Panc1 (cell line): ENCODE measurements around the gene GALNTL6. TPM values are rescaled to one million over a fixed set of nuclear protein-coding genes. Genes with fewer than 3 reads are reported as not detected.

ENCODE experiments used
- ATAC-seq: fragments of 200-7000 bp; cut with Tn5 transposase; 2 replicates; pipeline ENCODE4 v1.9.1; 2020; ENCODE audit warnings: mild to moderate bottlenecking, moderate library complexity
- BruUV-seq: library from RNA; stranded (reverse); fragments of 400-500 nt; replicated peaks from 2 replicates; lab custom pipeline; 2021; lab: Mats Ljungman, UMichigan
- CTCF ChIA-PET: fragments of 300-600 bp; sonication (Branson Sonifier 250); formaldehyde crosslinking; loops from one replicate; lab custom pipeline; 2022; ENCODE audit warnings: antibody characterized with exemption; lab: Charles Lee
- POLR2A ChIA-PET: fragments of 300-600 bp; sonication (Branson Sonifier 250); formaldehyde crosslinking; loops from one replicate; lab custom pipeline; 2022; ENCODE audit warnings: antibody characterized with exemption; lab: Charles Lee
- DNase-seq: peaks from one replicate; pipeline ENCODE4 v3.0.0-alpha.2; 2010; ENCODE audit warnings: low read depth, low spot score
- H3K27ac ChIP-seq: 2 replicates; pipeline ENCODE4 v1.5.1; 2011; ENCODE audit warnings: mild to moderate bottlenecking, low read length, inconsistent platforms
- H3K27me3 ChIP-seq: fragments of 200-500 bp; sonication (Bioruptor generic); 2 replicates; pipeline ENCODE4 v1.6.0; 2014; ENCODE audit warnings: low read length, inconsistent platforms; ENCODE audit not compliant: control insufficient read depth, insufficient read depth
- H3K36me3 ChIP-seq: fragments of 200-500 bp; sonication (Bioruptor generic); 2 replicates; pipeline ENCODE4 v1.5.1; 2014; ENCODE audit warnings: inconsistent platforms, mild to moderate bottlenecking, low read length, moderate library complexity; ENCODE audit not compliant: control insufficient read depth, insufficient read depth
- H3K4me1 ChIP-seq: 2 replicates; pipeline ENCODE4 v1.5.1; 2011; ENCODE audit warnings: inconsistent platforms, mild to moderate bottlenecking, low read length, moderate library complexity; ENCODE audit not compliant: control insufficient read depth, insufficient read depth
- H3K4me3 ChIP-seq, 2 experiments: 2 replicates each; pipeline ENCODE4 v1.5.1; 2011 to 2012; ENCODE audit warnings: low read depth in 2 of 2, low read length in 2 of 2, mild to moderate bottlenecking in 2 of 2, inconsistent platforms in 1 of 2, moderate library complexity in 1 of 2
- H3K9me3 ChIP-seq: fragments of 200-500 bp; sonication (Bioruptor generic); 2 replicates; pipeline ENCODE4 v1.5.1; 2014; ENCODE audit warnings: low read depth, mild to moderate bottlenecking, inconsistent platforms, low read length, moderate library complexity; ENCODE audit not compliant: control insufficient read depth, insufficient read depth
- POLR2AphosphoS5 ChIP-seq: IDR thresholded peaks from 2 replicates; pipeline ENCODE4 v1.6.1; 2012; ENCODE audit warnings: mild to moderate bottlenecking, low read depth, low read length, moderate library complexity
- REST ChIP-seq, 2 experiments: IDR thresholded peaks; 2 replicates each; pipeline ENCODE4 v1.6.1; 2011 to 2012; ENCODE audit warnings: low read depth in 2 of 2, control low read depth in 1 of 2, low read length in 1 of 2, mild to moderate bottlenecking in 1 of 2, moderate library complexity in 1 of 2; ENCODE audit not compliant: insufficient read depth in 1 of 2
- SIN3A ChIP-seq: IDR thresholded peaks from 2 replicates; pipeline ENCODE4 v1.6.1; 2012; ENCODE audit warnings: low read depth, mild to moderate bottlenecking, low read length, moderate library complexity, borderline replicate concordance; ENCODE audit not compliant: insufficient read depth
- TCF7L2 ChIP-seq: IDR thresholded peaks from 2 replicates; pipeline ENCODE4 v1.6.1; 2011; ENCODE audit warnings: mild to moderate bottlenecking, low read depth, low read length, inconsistent platforms
- in situ Hi-C: cut with HindIII; loops from 2 replicates; pipeline ENCODE4 v1.10.0; 2016; ENCODE audit warnings: low sequenced_read_pairs, low pct_unique_long_range_greater_than_20kb
- intact Hi-C: fragments of 100-400 bp; cut with micrococcal nuclease; formaldehyde crosslinking; loops from one replicate; pipeline ENCODE4 v1.10.0; 2022; ENCODE audit not compliant: unreplicated experiment
- total RNA-seq: library from RNA; stranded (reverse); gene quantifications from one replicate; pipeline ENCODE4 v1.2.1, GENCODE V29; 2021; ENCODE audit not compliant: unreplicated experiment
- TF ChIP-seq, protein P1 (sequence below): fragments of 450-650 bp; IDR thresholded peaks from 2 replicates; pipeline ENCODE4 v1.5.1; 2017; ENCODE audit warnings: mild to moderate bottlenecking

Gene GALNTL6
- total RNA-seq, 1 experiment from 2014 or later, result not detected

DNA sequence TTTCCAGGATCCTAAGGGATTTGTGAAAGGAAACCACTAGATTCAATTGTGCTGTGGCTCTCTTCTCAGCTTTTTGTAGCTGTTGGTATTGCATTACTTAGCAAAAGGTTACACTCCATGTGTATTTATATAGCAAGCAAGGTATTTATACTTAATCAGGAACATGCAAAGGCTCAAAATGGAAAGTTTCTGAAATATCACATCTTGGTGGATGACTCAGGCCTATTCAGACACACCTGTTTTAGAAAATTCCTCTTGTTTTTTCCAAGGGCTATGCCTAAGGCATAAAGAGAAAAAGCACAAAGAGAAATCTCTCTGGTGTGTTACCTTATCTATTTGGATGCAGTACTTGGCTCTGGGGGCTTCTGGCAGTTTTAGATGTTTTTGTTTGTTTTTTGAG lies 1211.0 kb downstream of the GALNTL6 start:
- TF ChIP-seq POLR2AphosphoS5 (no peak), SIN3A (no peak), REST (IDR thresholded peaks at IDR 0.05; ENCODE audit: insufficient read depth in 1 of 2, low read depth in 2 of 2, low read length in 1 of 2) (no peak), TCF7L2 (no peak)
- TF ChIP-seq, protein P1, sequence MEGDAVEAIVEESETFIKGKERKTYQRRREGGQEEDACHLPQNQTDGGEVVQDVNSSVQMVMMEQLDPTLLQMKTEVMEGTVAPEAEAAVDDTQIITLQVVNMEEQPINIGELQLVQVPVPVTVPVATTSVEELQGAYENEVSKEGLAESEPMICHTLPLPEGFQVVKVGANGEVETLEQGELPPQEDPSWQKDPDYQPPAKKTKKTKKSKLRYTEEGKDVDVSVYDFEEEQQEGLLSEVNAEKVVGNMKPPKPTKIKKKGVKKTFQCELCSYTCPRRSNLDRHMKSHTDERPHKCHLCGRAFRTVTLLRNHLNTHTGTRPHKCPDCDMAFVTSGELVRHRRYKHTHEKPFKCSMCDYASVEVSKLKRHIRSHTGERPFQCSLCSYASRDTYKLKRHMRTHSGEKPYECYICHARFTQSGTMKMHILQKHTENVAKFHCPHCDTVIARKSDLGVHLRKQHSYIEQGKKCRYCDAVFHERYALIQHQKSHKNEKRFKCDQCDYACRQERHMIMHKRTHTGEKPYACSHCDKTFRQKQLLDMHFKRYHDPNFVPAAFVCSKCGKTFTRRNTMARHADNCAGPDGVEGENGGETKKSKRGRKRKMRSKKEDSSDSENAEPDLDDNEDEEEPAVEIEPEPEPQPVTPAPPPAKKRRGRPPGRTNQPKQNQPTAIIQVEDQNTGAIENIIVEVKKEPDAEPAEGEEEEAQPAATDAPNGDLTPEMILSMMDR, result no peak
- Histone ChIP-seq H3K4me3 (no peak overlapping the region), H3K27ac (peak overlapping the region; percentile 68; the same call in 1 of the 2 replicates), H3K36me3 (no peaks in the 10 kb centered on the region), H3K9me3 (no peaks in the 10 kb centered on the region), H3K27me3 (no peaks in the 10 kb centered on the region), H3K4me1 (no peaks in the 10 kb centered on the region)
- DNase-seq (no peak), ATAC-seq (no peak)
- intact Hi-C loops, result no loop called here
- ChIA-PET POLR2A (no interaction called here), CTCF (no interaction called here)
- in situ Hi-C loops, result no loop called here
- BruUV-seq, result no TSS peak

DNA sequence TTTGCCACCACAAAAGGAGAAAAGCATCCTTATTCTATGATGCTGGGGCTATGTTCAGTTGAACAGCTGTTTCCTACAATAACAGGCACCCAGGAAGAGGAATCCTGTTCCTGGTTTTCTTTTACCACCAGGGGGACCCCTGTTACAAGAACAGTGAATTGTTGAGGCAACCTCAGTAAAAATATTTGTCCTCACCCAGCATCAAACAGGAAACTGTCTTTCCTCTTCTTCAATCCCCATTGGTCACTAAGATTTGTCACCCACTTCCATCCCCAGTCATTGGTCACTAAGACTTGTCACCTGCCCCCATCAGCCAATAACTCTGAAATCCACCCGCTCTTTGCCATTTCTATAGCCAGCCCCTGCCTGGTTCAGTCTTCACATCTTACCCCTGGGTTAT lies 1211.9 kb downstream of the GALNTL6 start:
- DNase-seq, result no peak
- in situ Hi-C loops (no loop called here), intact Hi-C loops (loop anchor here (5.0 kb wide), 1 partner anchor 232 kb away; no protein-coding TSS in a partner anchor)
- H3K9me3 ChIP-seq, result no peaks in the 10 kb centered on the region
- ChIA-PET CTCF (interaction anchor here (0.8 to 1.0 kb wide), 2 partner anchors 151 to 233 kb away, joined by 4 to 5 read pairs; no protein-coding TSS in a partner anchor), POLR2A (interaction anchor here (0.7 kb wide), 1 partner anchor 160 kb away, joined by 3 read pairs; no protein-coding TSS in a partner anchor)
- peak; percentile 83 for ATAC-seq
- no peaks in the 10 kb centered on the region for H3K4me1 ChIP-seq
- no peak overlapping the region for H3K4me3 ChIP-seq
- BruUV-seq, result no TSS peak
- TF ChIP-seq, protein P1, result peak; percentile 73
- no peak for TF ChIP-seq TCF7L2
- H3K36me3 ChIP-seq, result no peaks in the 10 kb centered on the region
- no peaks in the 10 kb centered on the region for H3K27me3 ChIP-seq
- H3K27ac ChIP-seq, result peak overlapping the region; percentile 68; the same call in 1 of the 2 replicates
